GM18868 (cell line): ENCODE measurements around the gene SLC4A8.
A peak's percentile ranks its signal among the peaks of the same experiment; 100 is the strongest.

Experiments used
- ATAC-seq: cut with Tn5 transposase; IDR thresholded peaks from one replicate; pipeline ENCODE4 v1.9.1; 2021; ENCODE audit warnings: mild to moderate bottlenecking, moderate library complexity; ENCODE audit not compliant: unreplicated experiment

The SLC4A8 gene

DNA sequence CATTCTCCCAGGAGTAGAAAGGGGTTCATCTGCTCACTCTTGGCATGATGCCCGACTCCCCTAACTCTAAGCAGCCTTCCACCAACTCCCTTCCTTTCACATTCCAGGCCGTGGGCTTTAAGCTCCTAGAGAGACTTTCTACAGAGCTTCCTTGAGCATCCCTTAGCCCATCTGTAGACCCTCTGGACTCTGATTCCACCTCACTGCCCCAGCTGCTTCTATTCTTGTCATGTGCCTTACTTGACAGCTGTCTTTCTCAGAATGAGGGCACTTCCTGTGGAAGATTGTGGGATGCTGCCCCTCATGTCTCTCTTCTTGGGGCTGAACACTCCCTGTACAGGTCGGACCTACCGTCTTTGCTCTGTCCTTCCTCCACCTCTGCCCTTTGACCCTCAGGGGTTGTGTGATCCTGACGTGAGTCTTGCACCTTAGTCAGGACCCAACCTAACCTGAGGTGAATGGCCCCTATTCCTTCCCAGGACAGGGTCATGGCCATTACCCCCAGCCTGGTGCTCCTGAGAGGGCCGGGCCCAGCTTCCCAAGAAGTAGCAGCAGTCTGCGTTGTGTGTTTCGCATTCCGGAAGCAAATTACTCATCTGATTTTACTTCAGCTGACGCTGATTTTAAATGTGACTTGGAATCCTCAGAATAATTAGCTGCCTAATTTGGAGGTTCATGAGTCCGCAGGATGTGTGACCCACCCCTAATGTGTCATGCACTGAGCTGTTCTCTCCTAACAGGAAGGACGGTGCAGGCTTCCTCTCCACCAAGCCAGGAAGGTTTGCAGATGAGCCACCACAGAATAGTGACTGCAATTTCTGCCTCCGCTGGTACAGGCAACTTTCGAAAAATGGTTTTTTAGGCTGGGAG lies 30.7 kb upstream of the SLC4A8 start:
- no peak for ATAC-seq

- peak; percentile 50 for ATAC-seq
Measured at GRCh38 chr12:51395283-51396230, 29.1 kb upstream of the SLC4A8 start.

DNA sequence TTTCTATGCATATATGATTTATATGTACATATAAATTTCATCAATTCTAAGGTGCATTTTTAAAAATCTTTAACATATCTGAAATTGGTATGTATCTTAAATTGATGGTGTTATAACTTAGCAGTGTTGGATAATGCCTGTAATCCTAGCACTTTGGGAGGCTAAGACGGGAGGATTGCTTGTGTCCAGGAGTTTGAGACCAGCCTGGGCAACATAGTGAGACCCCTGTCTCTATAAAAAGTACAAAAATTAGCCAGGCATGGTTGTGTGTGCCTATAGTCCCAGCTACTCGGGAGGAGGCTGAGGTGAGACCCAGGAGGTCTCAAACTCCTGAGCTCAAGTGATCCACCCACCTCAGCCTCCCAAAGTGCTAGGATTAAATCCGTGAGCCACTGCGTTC lies 27.0 kb upstream of the SLC4A8 start:
- no peak for ATAC-seq

- ATAC-seq = no peak
Measured at GRCh38 chr12:51399891-51400290, 24.7 kb upstream of the SLC4A8 start.

DNA sequence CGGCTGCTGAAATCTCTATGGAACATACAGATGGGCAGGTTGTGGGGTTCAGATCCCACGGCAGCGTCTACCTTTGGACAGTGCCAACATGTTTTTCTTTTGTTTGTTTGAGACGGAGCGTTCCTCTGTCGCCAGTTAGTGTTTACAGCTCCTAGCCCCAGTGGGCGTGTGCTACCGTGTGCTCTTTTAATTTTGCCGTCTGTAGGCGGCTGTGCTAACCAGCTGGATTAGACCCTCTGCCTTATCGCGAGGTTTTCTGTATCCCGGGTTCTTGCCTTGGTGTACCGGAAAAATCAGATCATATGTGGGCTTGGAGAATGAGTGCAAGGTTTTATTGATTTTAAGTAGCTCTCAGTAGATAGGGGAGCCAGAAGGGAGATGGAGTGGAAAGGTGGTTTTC lies 23.6 kb upstream of the SLC4A8 start:
- ATAC-seq = no peak

DNA sequence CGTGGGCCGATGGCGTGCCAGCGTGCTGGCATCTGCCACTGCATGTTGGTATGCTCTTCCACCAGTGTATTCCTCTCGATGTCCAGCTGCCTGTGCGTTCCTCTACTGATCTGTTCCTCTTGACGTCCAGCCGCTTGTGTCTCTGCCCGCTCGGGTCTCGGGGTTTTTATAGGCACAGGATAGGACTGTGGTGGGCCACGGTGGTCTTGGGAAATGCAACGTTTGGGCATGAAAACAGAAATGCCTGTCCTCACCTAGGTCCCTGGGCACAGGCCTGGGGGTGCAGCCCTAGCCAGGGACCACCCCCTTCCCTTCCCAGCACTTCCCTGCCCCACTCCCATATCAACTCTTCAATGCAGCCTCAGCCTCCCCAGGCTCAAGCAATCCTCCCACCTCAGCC lies 23.1 kb upstream of the SLC4A8 start:
- no peak for ATAC-seq

DNA sequence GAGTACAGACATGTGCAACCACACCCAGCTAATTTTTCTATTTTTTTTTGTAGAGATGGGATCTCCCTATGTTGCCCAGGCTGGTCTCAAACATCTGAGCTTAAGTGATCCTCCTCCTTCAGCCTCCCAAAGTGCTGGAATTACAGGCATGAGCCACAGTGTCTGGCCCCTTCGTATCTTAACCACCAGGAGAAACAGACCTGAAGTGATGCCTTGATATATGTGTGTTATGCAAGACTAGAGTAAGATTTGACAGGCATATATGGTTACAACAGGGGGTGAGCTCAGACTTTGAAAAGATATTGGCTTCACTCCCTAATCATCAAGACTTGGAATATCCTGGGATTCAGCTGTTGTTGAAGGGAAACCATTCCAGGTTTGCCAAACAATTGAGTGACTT lies 22.7 kb upstream of the SLC4A8 start:
- no peak for ATAC-seq

- ATAC-seq = peak; percentile 43
Measured at GRCh38 chr12:51403159-51403558, 21.5 kb upstream of the SLC4A8 start.

- ATAC-seq = no peak
Measured at GRCh38 chr12:51403681-51404136, 20.9 kb upstream of the SLC4A8 start.

DNA sequence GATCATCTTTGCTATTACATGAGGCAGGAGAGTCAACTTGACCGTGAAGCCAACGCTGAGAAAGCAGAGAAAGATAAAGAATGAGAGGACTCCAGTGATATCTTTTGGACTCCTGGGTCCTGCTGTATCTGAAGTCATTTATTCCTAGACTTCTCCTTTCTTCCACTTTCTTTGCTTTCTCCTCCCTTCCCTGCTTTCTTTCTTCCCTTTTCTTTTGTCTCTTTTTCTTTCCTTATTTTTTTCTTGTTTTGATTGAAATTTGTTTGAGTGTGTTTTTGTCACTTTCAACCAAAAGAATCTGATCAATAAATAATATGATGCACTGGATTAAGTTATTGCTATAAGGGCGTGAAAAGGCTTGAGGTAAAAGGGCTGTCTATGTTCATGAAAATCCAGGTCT lies 20.0 kb upstream of the SLC4A8 start:
- ATAC-seq = no peak

- no peak for ATAC-seq
Measured at GRCh38 chr12:51405801-51406207, 18.8 kb upstream of the SLC4A8 start.

DNA sequence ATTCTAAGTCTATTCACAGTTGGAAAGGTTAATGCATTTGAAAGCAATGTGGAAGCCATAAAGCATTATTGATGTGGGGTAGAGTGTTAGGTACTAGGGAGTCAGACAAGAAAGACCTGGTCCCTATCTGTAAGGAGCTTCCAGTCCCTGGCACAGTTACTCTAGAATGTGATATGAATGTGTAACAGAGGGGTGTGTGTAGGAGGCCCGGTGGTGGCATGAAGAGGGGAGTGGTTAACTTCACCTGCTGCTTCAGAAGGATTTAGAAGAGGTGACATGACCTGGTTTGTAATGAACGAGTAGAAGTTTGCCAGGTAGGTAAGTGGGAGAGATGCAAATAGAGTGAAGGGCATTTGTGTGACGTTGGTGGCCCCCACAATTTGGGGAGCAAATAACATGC lies 18.3 kb upstream of the SLC4A8 start:
- no peak for ATAC-seq

- ATAC-seq = no peak
Measured at GRCh38 chr12:51406859-51407258, 17.8 kb upstream of the SLC4A8 start.

GRCh38 chr12:51407604-51408003 lies 17.0 kb upstream of the SLC4A8 start:
- ATAC-seq = no peak

DNA sequence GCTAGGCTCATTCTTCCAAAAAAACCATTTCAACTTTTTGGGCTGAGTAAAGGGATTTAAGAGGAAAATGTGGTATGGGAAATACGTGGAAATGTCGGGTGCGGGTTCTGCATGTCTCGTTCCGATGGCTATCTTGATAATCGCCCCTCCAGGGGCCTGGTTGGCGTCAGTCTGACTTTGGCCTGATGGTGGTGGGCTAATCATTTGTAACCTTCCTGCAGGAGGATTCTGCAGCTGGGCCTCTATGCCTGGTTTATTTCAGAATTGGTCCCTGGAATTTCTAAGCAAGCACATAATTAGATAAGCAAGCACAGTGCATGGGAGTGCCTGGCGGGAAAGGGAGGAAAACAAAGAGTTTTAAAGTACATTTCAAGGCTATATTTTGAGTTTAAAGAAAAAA lies 14.8 kb upstream of the SLC4A8 start:
- no peak for ATAC-seq

- ATAC-seq = no peak
Measured at GRCh38 chr12:51413149-51413548, 11.5 kb upstream of the SLC4A8 start.

DNA sequence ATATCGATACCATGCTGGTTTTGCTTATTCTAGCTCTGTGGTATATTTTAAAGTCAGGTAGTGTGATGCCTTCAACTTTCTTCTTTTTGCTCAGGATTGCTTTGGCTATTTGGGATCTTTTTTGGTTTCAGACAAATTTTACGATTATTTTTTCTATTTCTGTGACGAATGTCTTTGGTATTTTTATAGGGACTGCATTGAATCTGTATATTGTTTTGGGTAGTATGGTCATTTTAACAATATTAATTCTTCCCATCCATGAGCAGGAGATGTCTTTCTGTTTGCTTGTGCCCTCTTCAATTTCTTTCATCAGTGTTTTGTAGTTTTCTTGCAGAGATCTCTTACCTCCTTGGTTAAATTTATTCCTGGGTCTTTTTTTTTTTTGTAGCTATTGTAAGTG lies 10.8 kb upstream of the SLC4A8 start:
- no peak for ATAC-seq

GRCh38 chr12:51415931-51416330 lies 8.7 kb upstream of the SLC4A8 start:
- ATAC-seq = no peak

- ATAC-seq = no peak
Measured at GRCh38 chr12:51417826-51418225, 6.8 kb upstream of the SLC4A8 start.

DNA sequence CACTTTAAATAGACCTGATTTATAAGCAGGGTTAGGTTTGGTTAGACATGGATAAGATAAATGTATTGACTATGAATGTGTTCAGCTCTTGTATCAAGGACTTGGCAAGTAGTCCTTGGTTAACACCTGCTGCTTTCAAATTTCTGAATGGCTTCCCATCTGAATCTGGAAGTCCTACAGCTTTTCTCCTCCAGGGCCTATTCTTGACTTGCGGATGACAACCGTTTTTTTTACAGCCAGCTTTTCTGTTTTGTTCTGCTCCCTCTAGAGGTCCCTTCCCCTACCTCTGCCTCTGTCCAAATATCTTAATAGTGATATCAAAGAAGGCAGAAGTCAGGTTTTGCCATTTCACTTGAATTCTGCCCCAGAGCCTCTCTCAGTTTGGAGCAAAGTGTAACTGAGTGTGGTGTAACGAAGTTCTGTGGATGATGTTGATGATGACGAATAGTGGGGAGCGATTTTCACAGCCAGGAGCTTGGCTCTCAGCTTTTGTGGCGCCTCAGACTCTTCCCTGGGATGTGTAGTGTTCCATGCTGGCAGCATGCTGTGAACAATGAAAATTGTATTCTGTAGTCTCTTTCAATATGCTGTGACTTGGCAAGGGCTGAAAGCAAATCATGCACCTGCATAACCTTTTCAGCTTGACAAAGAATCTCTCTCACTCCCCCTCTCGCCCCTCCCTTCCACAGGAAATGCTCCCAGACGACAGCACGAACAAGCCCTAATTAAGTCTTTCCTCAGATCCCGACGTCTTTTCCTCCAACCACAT lies 5.0 kb upstream of the SLC4A8 start:
- ATAC-seq = no peak

GRCh38 chr12:51421266-51421884 lies 3.3 kb upstream of the SLC4A8 start:
- no peak for ATAC-seq
